Loucy (cell line): Measurements from ENCODE around the gene KIF13A.

Source experiments
- H2AFZ ChIP-seq: fragments of 200-600 bp; sonication (generic); 2 replicates; pipeline ENCODE4 v1.6.0; 2016; ENCODE audit warnings: antibody characterized with exemption, mild to moderate bottlenecking, low read length, moderate library complexity
- H3F3A ChIP-seq: fragments of 200-600 bp; 2 replicates; pipeline ENCODE4 v1.6.0; 2016; ENCODE audit warnings: antibody characterized with exemption, low read depth, mild to moderate bottlenecking
- H3K27me3 ChIP-seq: fragments of 200-600 bp; sonication (generic); 2 replicates; pipeline ENCODE4 v1.6.1; 2014; ENCODE audit warnings: low read length, mild to moderate bottlenecking; ENCODE audit not compliant: insufficient read depth, poor library complexity, severe bottlenecking
- H3K36me3 ChIP-seq: fragments of 200-600 bp; sonication (generic); 2 replicates; pipeline ENCODE4 v1.6.1; 2016; ENCODE audit warnings: low read length; ENCODE audit not compliant: insufficient read depth
- H3K4me1 ChIP-seq: fragments of 200-600 bp; sonication (generic); 2 replicates; pipeline ENCODE4 v1.5.1; 2014; ENCODE audit warnings: low read length, mild to moderate bottlenecking; ENCODE audit not compliant: insufficient read depth, poor library complexity, severe bottlenecking
- H3K4me2 ChIP-seq: fragments of 200-600 bp; sonication (generic); 2 replicates; pipeline ENCODE4 v1.6.0; 2014; ENCODE audit warnings: antibody characterized with exemption, low read length, low read depth, mild to moderate bottlenecking; ENCODE audit not compliant: poor library complexity, severe bottlenecking
- H3K4me3 ChIP-seq: fragments of 200-600 bp; sonication (generic); 2 replicates; pipeline ENCODE4 v1.5.1; 2014; ENCODE audit warnings: low read length, mild to moderate bottlenecking, mixed read lengths; ENCODE audit not compliant: poor library complexity, severe bottlenecking
- H3K79me2 ChIP-seq: fragments of 200-600 bp; sonication (generic); 2 replicates; pipeline ENCODE4 v1.6.1; 2014; ENCODE audit warnings: low read length; ENCODE audit not compliant: insufficient read depth
- H3K9ac ChIP-seq: fragments of 200-600 bp; sonication (generic); 2 replicates; pipeline ENCODE4 v1.6.0; 2014; ENCODE audit warnings: mild to moderate bottlenecking, low read depth, low read length, moderate library complexity; ENCODE audit not compliant: poor library complexity, severe bottlenecking
- H3K9me2 ChIP-seq: fragments of 200-600 bp; sonication (generic); replicated peaks from 2 replicates; pipeline ENCODE4 v1.6.1; 2016; ENCODE audit warnings: low read depth, low read length, mixed read lengths
- H3K9me3 ChIP-seq: fragments of 200-600 bp; sonication (generic); 2 replicates; pipeline ENCODE4 v1.6.1; 2014; ENCODE audit warnings: mild to moderate bottlenecking, antibody characterized with exemption, low read length, low read depth; ENCODE audit not compliant: insufficient read depth
- H4K20me1 ChIP-seq: fragments of 200-600 bp; sonication (generic); 2 replicates; pipeline ENCODE4 v1.6.0; 2014; ENCODE audit warnings: antibody characterized with exemption, low read length, mild to moderate bottlenecking; ENCODE audit not compliant: insufficient read depth, poor library complexity, severe bottlenecking
- CTCF ChIP-seq: fragments of 200-600 bp; sonication (generic); conservative IDR thresholded peaks from 2 replicates; pipeline ENCODE4 v1.5.1; 2014; ENCODE audit warnings: mild to moderate bottlenecking, antibody characterized with exemption, low read length
- EZH2phosphoT487 ChIP-seq: fragments of 200-600 bp; IDR thresholded peaks from 2 replicates; pipeline ENCODE4 v1.6.1; 2018; ENCODE audit warnings: antibody characterized with exemption, mild to moderate bottlenecking, moderate library complexity, borderline replicate concordance

KIF13A gene

GRCh38 chr6:17935188-17936149 lies 52.0 kb downstream of the KIF13A start:
- Histone ChIP-seq H3K4me1 (peaks cover 21% of the 10 kb centered on the region), H4K20me1 (no peaks in the 10 kb centered on the region), H3K27me3 (no peaks in the 10 kb centered on the region), H3F3A (0 out of 2 replicates have a peak, but pooled peaks cover 5% of the 10 kb centered on the region), H3K9me2 (no peaks in the 10 kb centered on the region), H2AFZ (peak overlapping the region; percentile 45; the same call in 1 of the 2 replicates), H3K4me3 (peak overlapping the region; percentile 59), H3K79me2 (no peaks in the 10 kb centered on the region), H3K9ac (peak overlapping the region; percentile 49), H3K36me3 (no peaks in the 10 kb centered on the region), H3K4me2 (peak overlapping the region; percentile 76), H3K9me3 (no peaks in the 10 kb centered on the region)
- TF ChIP-seq CTCF (no peak), EZH2phosphoT487 (no peak)

GRCh38 chr6:17933716-17934115 lies 53.7 kb downstream of the KIF13A start:
- TF ChIP-seq EZH2phosphoT487 (no peak), CTCF (no peak)
- no peak overlapping the region for H2AFZ ChIP-seq
- H3K4me3 ChIP-seq: no peak overlapping the region
- peaks cover 21% of the 10 kb centered on the region for H3K4me1 ChIP-seq
- H4K20me1 ChIP-seq: no peaks in the 10 kb centered on the region
- no peaks in the 10 kb centered on the region for H3K36me3 ChIP-seq
- H3F3A ChIP-seq: 0 out of 2 replicates have a peak, but pooled peaks cover 5% of the 10 kb centered on the region
- no peaks in the 10 kb centered on the region for H3K27me3 ChIP-seq
- no peaks in the 10 kb centered on the region for H3K9me3 ChIP-seq
- no peaks in the 10 kb centered on the region for H3K9me2 ChIP-seq
- no peaks in the 10 kb centered on the region for H3K79me2 ChIP-seq
- H3K9ac ChIP-seq: no peak overlapping the region
- no peak overlapping the region for H3K4me2 ChIP-seq

- no peaks in the 10 kb centered on the region for H3K9me3 ChIP-seq
- H3K4me3 ChIP-seq: no peak overlapping the region
- no peaks in the 10 kb centered on the region for H3K9me2 ChIP-seq
- H2AFZ ChIP-seq: no peak overlapping the region
- 0 out of 2 replicates have a peak, but pooled peaks cover 5% of the 10 kb centered on the region for H3F3A ChIP-seq
- H4K20me1 ChIP-seq: no peaks in the 10 kb centered on the region
- H3K79me2 ChIP-seq: no peaks in the 10 kb centered on the region
- H3K36me3 ChIP-seq: no peaks in the 10 kb centered on the region
- H3K4me2 ChIP-seq: no peak overlapping the region
- no peak overlapping the region for H3K9ac ChIP-seq
- TF ChIP-seq CTCF: no peak
- TF ChIP-seq EZH2phosphoT487: no peak
- H3K4me1 ChIP-seq: peaks cover 21% of the 10 kb centered on the region
- H3K27me3 ChIP-seq: no peaks in the 10 kb centered on the region
These were observed 55.0 kb downstream of the KIF13A start for GRCh38 chr6:17932330-17932852.
